Measurements from ENCODE around the gene PLA2G4D. TPM values are rescaled to one million over a fixed set of nuclear protein-coding genes. Genes with fewer than 3 reads are reported as not detected.

PLA2G4D gene, protein sequence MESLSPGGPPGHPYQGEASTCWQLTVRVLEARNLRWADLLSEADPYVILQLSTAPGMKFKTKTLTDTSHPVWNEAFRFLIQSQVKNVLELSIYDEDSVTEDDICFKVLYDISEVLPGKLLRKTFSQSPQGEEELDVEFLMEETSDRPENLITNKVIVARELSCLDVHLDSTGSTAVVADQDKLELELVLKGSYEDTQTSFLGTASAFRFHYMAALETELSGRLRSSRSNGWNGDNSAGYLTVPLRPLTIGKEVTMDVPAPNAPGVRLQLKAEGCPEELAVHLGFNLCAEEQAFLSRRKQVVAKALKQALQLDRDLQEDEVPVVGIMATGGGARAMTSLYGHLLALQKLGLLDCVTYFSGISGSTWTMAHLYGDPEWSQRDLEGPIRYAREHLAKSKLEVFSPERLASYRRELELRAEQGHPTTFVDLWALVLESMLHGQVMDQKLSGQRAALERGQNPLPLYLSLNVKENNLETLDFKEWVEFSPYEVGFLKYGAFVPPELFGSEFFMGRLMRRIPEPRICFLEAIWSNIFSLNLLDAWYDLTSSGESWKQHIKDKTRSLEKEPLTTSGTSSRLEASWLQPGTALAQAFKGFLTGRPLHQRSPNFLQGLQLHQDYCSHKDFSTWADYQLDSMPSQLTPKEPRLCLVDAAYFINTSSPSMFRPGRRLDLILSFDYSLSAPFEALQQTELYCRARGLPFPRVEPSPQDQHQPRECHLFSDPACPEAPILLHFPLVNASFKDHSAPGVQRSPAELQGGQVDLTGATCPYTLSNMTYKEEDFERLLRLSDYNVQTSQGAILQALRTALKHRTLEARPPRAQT
- not detected for total RNA-seq
- long read RNA-seq, result 0 reads

DNA sequence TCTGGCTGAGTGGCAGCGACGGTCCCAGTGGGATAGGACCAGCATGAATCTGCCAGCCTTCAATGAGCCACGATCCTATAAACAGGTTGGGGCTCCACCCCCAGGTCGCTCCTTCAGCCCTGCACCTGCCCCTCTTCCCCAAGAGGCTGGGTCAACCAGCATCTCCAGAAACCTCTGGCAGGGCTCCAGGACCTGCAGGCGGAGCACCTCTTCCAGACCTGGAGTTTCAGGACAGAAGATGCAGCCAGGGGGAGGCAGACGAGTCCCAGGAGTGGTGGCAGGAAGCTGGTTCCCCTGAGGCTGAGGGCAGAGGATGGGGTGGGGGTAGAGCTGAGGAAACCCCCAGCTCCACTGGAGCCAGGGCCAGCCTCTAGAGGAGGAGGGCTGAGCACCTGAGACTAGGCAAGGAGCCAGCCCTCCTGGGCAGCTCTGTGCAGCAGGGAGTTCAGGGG is at the start of gene PLA2G4D:
Gene PLA2G4D, minus strand, starts transcription at position 51 of the 452 bp plus-strand sequence. CDS start 103 bp downstream, outside the sequence.
- ATAC-seq (no peak), DNase-seq (no peak)
- intact Hi-C loops (cut with DNase I), result no loop called here

DNA sequence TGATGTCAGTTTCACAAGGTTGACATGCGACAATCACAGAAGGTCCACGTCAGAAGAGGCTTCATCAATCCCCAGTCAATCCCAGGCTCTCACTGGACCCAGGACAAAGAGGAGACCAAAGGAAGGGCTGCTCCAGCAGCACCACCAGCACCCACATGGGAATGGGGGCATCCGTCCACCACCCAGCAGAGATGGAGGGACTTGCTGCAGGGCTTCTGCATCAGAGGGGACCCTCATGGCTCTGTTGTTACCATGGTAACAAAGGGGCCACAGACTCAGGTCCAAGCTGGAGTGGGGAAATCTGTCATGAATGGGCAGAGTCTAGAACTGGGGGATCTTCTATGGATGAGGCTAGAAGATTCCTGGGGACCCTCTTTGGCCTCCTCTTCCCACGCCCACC is 49.0 kb upstream of the PLA2G4D start:
- intact Hi-C loops (cut with DNase I), result no loop called here
- no peak for DNase-seq
- ATAC-seq, result no peak

DNA sequence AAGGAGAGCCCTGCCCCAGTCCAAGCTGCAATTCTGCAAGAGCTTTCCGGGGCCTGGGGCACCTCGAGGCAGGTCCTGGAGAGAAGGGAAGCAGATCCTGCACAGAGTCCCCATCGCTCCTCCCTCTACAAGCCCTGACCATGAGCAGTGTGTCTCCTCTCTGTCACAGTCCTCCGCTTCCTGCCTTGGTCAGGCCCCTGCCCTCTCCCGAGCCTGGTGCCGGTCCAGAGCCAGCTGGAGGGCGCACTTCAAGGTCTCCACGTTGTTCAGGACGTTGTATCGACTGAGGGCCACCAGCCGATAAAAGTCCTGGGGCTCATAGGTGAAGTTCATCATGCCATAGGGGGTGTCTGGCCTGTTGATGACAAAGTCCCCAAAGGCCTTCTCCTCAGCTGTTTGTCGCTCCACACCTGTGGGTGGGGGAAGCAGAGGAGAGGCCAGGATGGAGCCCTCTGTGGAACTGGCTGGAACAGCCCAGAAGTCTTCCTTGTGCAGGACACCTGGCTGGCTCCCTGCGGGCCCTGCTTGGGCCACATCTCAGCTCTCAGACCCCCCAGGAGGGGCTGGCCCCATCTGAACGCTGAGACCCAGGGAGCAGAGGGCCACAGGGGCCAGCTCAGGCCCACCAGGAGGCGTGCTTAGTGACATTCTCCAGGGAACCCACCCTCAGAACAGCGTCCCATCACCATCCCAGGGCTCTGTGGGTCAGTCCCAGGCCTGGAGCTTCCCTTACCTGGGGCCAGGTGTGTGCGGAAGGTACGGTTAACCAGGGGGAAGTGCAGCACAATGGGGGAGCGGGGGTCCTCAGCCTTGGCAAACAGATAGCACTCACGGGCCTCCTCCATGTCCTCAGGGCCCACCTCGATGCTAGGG is 47.7 kb upstream of the PLA2G4D start:
- intact Hi-C loops (cut with DNase I), result no loop called here
- DNase-seq, result no peak

DNA sequence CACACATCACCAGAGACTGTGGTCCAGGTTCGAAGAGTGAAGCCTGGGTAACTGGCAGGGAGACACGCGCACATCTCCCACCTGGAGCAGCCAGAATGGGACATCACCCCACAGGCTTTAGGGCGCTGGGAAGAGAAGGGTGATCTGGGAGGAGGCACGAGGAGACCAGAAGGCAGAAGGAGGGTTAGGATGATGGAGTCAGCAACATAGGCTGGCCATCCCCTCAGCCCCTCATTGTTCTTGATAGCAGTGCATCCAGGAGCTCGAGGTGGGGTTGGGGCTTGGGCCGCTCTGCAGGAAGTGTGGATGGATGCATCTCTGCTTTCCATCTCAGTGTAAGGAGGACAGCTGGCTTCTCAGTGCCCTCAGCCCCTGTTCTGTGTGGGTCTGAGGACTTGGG is 46.9 kb upstream of the PLA2G4D start:
- DNase-seq, result no peak
- ATAC-seq, result no peak
- intact Hi-C loops (cut with DNase I), result no loop called here

More for the DNA sequence above, 47.7 kb upstream of the PLA2G4D start:
- ATAC-seq, result no peak

DNA sequence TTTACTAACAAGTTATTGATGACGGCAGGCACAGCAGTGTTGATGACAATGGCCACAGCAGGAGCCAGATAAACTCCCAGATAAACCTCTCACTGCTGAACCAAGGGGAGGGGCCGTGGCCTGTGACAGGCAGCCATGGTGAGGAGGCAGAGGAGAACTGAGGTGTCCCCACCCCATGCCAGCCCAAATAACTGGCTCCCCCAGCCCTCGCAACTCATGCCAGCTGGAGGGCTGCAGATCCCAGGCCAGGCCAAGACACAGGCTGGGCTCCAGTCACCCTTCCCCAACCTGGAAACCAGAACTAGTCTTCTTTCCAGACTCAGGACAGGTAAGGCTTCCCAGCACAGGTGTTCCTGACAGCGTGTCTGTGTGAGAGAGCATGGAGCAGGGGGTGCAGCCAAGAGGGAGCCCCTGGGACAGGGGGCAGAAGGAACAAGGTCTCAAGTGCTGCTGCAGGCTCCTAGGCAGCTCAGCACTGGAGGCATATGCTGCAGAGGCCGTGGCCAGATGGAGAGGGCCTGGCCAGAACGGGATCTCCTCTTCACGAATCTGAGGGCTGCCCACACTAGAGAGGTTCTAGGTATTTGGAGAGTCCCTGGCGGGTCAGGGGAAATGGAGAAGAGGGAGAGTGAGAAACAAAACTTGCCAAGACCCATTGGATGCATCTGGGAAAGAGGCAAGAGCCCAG is 46.2 kb upstream of the PLA2G4D start:
- ATAC-seq, result no peak
- intact Hi-C loops (cut with DNase I), result no loop called here
- DNase-seq, result no peak

DNA sequence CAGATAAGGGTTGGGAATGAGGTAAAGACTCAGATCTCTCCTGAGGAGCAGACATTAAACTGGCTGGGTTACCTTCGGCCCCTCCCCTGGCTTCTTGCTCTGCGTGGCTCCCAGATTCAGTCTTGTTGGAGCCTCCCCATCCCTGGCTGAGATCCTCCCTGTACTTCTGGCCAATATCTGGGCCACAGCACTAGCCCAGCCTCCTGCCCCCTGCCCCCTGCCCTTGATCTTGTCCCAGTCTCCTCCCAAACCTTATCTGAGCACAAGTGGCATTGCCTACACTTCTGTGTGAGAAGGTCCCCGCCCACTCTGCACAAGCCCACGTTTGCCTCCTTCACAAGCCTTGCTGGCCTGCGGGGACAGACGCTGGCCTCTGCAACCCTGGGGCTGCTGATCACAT is 45.2 kb upstream of the PLA2G4D start:
- DNase-seq, result no peak
- intact Hi-C loops (cut with DNase I), result loop anchor here (5.0 kb wide), 2 partner anchors 72 to 152 kb away; no protein-coding TSS in a partner anchor
- no peak for ATAC-seq

DNA sequence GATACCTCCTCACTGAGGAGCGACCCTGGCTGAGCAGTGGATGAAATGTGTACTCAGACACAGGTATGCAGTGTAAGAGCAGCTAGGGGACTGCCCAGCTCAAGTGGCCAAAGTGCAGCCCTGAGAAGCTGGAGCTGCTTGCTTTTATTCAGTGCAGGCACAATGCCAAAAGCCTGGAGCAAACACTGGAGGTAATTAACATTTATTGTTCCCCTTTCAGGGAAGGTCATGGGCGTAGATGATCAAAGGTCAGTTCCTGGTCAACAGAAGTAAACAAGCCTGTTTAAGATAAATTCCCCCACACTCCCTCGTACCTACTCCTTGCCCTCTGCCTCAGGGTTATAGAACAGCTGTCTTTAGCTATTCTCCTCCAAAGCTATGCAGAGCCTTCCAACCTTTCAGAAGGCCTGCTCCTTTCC is 44.6 kb upstream of the PLA2G4D start:
- DNase-seq (no peak), ATAC-seq (no peak)
- intact Hi-C loops (cut with DNase I), result loop anchor here (5.0 kb wide), 2 partner anchors 72 to 152 kb away; no protein-coding TSS in a partner anchor

DNA sequence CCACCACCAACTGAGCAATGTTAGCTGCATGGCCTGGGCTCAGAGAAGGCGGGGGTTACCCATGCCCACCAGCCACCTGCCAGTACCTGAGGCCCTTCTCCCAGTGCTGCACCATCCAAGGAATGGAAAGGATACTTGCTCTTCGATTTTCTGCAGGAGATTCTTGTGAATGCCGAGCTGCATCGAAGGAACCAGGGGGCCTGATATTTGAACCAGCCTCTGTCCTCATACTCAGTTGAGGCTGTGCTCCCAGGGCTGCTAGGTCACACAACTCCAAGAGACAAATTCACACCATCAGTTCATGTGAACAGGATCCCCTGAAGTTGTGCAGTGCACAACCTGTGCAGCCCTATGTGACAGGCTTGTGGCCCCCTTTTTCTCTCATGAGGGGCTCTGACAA is 44.0 kb upstream of the PLA2G4D start:
- intact Hi-C loops (cut with DNase I), result loop anchor here (5.0 kb wide), 2 partner anchors 71 to 151 kb away; no protein-coding TSS in a partner anchor
- no peak for ATAC-seq
- no peak for DNase-seq

DNA sequence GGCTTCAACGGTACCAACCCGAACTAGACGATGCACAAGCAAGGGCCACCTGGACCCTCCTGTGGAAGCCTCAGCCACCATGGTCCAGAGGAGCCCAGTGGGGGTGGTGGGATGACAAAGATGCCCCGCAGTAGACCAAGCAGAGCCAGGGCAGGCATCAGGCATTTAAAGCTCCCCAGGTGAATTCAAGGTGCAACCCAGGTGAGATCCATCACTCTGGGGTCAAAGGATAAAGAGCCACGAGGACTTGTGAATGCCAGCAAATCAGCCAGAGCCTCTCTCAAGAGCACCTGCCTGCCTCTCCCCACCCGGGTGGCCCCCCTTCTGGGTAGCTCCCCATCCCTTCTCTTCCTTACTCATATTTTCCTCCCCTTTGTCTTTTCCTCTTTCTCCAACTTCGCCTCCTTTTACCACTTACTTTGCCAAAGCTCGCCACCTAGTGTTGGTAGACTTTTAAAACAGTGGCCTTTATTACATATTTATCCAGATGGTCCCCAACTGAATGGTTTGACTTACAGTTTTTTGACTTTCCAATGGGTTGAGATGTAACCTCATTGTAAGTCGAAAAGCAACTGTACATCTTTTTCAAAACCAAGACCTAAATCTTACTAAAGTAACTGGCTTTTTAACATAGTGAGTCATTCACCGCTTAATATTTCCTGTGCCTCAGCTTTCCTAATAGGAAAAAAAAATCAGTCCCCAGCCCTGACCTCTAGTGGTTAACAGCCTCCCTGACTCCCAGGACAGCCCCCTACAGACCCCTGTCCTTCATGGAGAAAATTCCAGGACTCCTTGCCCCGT is 43.3 kb upstream of the PLA2G4D start:
- intact Hi-C loops (cut with DNase I), result loop anchor here (5.0 kb wide), 2 partner anchors 70 to 150 kb away; no protein-coding TSS in a partner anchor
- DNase-seq (no peak), ATAC-seq (peak in 1 of 2 donors; percentile 45)

DNA sequence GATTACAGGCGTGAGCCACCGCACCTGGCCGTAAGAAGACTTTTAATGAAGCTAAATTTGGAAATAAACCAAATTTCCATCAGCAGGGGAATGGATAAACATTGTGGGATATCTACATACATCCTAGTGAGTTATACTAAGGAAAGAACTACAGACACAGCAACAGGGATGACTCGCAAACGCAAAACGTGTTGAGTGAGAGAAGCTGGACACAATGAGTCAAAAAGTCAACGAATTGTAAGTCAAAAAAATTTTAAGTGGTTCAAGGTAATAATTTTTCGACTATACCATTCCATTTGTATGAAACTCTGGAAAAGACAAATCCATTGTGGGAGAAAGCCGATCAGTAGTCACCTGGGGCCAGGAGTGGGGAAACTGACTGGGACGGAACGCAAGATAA is 42.2 kb upstream of the PLA2G4D start:
- DNase-seq (no peak), ATAC-seq (no peak)
- intact Hi-C loops (cut with DNase I), result loop anchor here (5.0 kb wide), 2 partner anchors 69 to 149 kb away; no protein-coding TSS in a partner anchor

DNA sequence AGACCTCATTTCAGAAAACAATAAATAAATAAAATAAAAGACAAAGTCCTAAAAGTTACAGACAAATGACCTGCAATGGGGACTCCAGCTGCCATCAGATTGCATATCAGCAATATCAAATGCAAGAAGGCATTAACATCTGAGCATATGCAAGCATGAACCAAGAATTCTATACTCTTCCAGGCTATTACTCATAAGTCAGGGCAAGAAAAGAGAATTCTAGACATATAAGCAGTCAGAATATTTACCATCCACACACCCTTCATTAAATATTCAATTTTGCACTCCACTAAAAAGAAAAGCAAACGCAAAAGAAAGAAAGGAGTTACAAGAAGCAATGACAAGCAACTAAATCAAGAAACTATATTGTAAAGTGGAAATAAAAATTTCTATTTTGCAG is 41.0 kb upstream of the PLA2G4D start:
- ATAC-seq, result no peak
- DNase-seq, result no peak
- intact Hi-C loops (cut with DNase I), result loop anchor here (5.0 kb wide), 2 partner anchors 68 to 148 kb away; no protein-coding TSS in a partner anchor

DNA sequence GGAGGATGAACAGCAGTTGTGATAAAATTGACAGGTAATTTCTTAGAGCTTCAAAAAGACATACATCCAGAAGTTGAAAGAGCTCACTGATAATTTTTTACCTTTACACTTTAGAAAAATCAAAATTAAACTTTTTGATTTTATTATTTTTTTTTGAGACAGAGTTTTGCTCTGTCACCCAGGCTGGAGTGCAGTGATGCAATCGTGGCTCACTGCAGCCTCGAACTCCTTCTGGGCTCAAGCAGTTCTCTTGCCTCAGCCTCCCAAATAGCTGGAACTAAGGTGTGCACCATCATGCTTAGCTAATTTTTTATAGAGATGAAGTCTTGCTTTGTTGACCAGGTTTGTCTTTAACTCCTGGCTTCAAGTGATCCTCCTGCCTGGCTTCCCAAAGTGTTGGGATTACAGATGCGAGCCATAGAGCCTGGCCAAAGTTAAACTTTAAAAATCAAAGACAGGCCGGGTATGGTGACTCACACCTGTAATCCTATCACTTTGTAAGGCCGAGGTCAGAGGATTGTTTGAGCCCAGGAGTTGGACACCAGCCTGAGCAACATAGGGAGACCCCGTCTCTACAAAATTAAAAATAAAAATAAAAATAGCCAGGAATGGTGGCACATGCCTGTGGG is 40.4 kb upstream of the PLA2G4D start:
- ATAC-seq, result no peak
- intact Hi-C loops (cut with DNase I), result loop anchor here (5.0 kb wide), 2 partner anchors 67 to 147 kb away; no protein-coding TSS in a partner anchor
- no peak for DNase-seq

DNA sequence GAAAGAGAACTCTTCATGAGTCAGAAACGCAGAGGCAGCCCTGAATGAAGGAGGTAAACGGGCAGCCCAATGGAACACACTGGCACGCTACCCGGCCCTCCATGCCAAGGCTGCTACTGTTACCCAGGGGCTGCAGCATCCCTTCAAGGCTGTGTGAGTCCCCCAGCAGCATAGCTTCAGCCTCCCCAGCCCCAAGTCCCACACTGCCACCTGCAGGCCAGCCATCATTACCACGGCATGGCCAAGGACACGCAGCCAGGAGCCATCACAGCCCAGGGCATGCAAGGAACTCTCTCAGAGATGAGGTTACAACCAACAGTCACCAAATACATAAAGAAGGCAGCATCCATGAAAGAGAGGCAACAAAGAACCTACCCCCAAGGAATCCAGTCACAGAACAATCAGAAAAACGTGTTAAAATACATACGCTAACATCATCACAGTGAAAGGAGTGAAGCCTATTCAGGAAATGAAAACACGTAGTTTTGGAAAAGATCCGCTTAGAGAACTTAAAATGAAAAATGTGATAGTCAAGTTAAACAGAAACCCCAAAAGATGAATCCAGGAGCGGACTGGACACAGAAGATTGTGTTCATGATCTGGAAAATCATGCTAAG is 39.6 kb upstream of the PLA2G4D start:
- DNase-seq (no peak), ATAC-seq (no peak)
- intact Hi-C loops (cut with DNase I), result no loop called here

DNA sequence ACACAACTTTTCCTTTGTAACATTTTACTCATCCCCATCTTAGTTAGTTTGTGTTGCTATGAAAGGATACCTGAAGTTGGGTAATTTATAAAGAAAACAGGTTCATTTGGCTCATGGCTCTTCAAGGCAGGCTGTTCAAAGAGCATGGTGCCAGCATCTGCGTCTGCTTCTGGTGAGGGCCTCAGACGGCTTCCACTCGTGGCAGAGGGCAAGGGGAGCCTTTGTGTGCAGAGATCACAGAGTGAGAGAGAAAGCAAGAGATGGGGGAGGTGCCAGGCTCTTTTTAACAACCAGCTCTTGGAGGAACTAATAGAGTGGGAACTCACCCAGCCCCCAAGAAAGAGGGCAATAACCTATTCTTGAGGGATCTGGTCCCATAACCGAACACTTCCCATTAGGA is 39.0 kb upstream of the PLA2G4D start:
- no peak for ATAC-seq
- intact Hi-C loops (cut with DNase I), result no loop called here
- DNase-seq, result no peak

DNA sequence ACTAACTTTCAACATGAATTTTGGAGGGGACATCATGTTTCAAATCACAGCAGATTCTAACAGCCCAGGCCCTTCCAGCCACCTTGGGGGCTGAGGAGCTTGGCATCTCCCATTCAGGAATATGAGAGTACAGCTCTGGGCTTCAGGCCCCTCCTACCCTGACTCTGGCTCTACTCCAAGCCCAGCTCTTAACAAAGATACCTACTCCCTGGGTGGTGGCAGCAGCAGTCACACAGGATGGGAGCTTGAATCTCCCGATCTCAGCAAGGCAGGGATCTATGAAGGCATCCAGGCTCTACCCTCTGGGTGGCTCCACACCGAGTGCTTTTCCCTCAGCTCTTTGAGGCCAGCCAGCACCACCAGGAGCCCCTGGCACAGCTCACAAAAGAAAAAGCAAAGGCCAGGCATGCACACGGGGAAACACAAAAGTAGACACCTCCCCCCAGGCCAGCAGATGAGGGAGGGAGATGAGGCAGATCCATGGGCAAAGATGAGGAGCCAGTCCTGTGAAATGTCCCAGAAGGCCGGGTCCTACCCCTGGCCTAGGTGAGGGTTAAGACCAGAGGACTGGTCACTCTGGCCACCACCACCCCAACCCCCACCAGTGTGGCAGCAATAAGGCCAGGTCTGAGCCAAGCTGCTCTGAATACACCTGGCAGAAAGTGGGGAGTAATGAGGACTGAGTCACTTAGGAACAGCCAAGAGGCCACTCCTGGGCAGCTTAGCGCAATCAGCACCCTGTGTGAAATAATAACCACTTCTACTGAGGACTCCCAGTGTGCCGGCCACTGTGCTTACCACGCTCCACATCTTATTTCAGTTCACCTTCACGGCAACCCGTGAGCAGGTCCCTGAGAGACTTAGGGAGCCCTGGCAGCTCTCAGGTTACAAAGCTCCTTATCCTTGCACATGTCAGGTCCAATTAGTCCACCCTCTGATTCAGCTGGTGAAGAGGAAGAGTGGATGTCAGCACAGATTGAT is 37.8 kb upstream of the PLA2G4D start:
- peak; percentile 25 to 30 for ATAC-seq
- intact Hi-C loops (cut with DNase I), result no loop called here

More for the DNA sequence above, 37.8 kb upstream of the PLA2G4D start:
- DNase-seq, result no peak

Measured in left cardiac atrium (tissue), 4 donors.